Ascending aorta (tissue), 2 donors: ENCODE results near the gene ZNF10. TPM values are rescaled to one million over a fixed set of nuclear protein-coding genes. Genes with fewer than 3 reads are reported as not detected.

Experiments
- DNase-seq, 2 donors: peaks; one replicate each; pipeline ENCODE4 v3.0.0-alpha.2; 2019; ENCODE audit warnings: low spot score in 2 of 2
- H3K27ac ChIP-seq, 2 donors: fragments of 200-600 bp; sonication (generic); one replicate each; pipeline ENCODE4 v1.5.1; 2016 to 2017; ENCODE audit warnings: mild to moderate bottlenecking in 1 of 2
- H3K27me3 ChIP-seq: fragments of 200-600 bp; sonication (generic); one replicate; pipeline ENCODE4 v1.5.1; 2017
- H3K36me3 ChIP-seq, 2 donors: fragments of 200-600 bp; sonication (generic); one replicate each; pipeline ENCODE4 v1.5.1; 2016
- H3K4me1 ChIP-seq, 2 donors: fragments of 200-600 bp; sonication (generic); one replicate each; pipeline ENCODE4 v1.5.1; 2016 to 2017; ENCODE audit warnings: mild to moderate bottlenecking in 1 of 2
- H3K4me3 ChIP-seq, 2 donors: fragments of 200-600 bp; sonication (generic); one replicate each; pipeline ENCODE4 v1.5.1; 2016 to 2017; ENCODE audit warnings: mild to moderate bottlenecking in 1 of 2
- H3K9me3 ChIP-seq, 2 donors: fragments of 200-600 bp; sonication (generic); one replicate each; pipeline ENCODE4 v1.5.1; 2016
- intact Hi-C: fragments of 100-400 bp; cut with DNase I; formaldehyde crosslinking; loops from one replicate; pipeline ENCODE4 v1.15.1; 2023
- total RNA-seq: library from RNA; depleted of rRNA; stranded (reverse); fragments of >200 nt; gene quantifications from one replicate; pipeline ENCODE4 v1.1.0, GENCODE V29; 2016
- TF ChIP-seq, protein P1 (sequence below), 3 experiments: fragments of 200-600 bp in 2 of 3; fragments of 450-650 bp in 1 of 3; sonication (generic) in 2 of 3; IDR thresholded peaks; one replicate each; pipeline ENCODE4 v1.5.1; 2016 to 2019; ENCODE audit warnings: antibody characterized with exemption in 3 of 3, mild to moderate bottlenecking in 1 of 3, moderate library complexity in 1 of 3

Gene ZNF10
- total RNA-seq, 1 donor from 2014 or later, result 3.8 TPM

DNA sequence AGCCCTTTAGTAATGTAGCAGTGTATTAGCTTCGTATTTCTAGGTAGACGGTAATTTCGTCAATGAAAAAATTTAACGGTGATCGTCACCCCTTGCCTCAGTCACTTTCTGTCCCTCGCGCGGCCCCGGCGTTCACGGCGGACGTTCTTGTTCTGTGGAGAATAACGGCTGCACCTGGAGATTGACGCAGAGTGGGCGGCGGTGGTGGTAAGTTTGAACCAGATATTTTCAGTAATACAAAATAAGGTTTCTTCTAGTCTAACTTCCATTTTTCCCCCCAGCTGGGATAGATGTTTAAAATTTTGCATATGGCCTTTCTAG, 341 bp downstream of the ZNF10 start:
- TF ChIP-seq, protein P1, sequence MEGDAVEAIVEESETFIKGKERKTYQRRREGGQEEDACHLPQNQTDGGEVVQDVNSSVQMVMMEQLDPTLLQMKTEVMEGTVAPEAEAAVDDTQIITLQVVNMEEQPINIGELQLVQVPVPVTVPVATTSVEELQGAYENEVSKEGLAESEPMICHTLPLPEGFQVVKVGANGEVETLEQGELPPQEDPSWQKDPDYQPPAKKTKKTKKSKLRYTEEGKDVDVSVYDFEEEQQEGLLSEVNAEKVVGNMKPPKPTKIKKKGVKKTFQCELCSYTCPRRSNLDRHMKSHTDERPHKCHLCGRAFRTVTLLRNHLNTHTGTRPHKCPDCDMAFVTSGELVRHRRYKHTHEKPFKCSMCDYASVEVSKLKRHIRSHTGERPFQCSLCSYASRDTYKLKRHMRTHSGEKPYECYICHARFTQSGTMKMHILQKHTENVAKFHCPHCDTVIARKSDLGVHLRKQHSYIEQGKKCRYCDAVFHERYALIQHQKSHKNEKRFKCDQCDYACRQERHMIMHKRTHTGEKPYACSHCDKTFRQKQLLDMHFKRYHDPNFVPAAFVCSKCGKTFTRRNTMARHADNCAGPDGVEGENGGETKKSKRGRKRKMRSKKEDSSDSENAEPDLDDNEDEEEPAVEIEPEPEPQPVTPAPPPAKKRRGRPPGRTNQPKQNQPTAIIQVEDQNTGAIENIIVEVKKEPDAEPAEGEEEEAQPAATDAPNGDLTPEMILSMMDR (IDR thresholded peaks at IDR 0.05), result no peak
- Histone ChIP-seq H3K36me3 (peaks cover 26 to 57% of the 10 kb centered on the region in 2 donors), H3K4me3 (peak overlapping the region; percentile 90 to 94), H3K27ac (peak overlapping the region; percentile 89 to 93), H3K4me1 (peaks cover 0 to 7% of the 10 kb centered on the region in 2 donors), H3K27me3 (no peaks in the 10 kb centered on the region), H3K9me3 (peaks cover 57 to 81% of the 10 kb centered on the region in 2 donors)
- intact Hi-C loops, result loop anchor here (1.0 to 2.0 kb wide), 6 partner anchors 50 to 302 kb away; partner anchors contain the start of genes GOLGA3, ZNF140, ZNF26 and ZNF268
- peak in 1 of 2 donors; percentile 9 for DNase-seq

DNA sequence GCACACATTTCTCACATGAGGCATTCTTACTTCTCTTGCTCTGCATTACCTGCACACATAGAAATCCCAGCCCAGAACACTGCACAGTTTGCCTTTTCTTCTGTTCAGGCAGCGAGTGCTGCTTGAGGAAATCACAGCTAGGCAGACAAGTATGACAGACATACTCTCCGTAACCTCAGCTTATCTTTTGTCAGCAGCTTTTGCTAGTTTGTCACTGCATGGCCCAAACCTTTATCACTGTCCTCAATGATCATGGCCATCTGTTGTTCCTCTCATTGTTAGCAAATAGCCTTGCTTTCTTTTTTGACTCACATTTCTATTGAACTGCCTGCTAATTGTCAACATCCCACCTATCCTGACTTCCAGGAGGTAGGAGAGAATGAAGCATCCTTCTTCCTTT, 5.3 kb downstream of the ZNF10 start:
- TF ChIP-seq, protein P1 (IDR thresholded peaks at IDR 0.05), result no peak
- Histone ChIP-seq H3K36me3 (peaks cover 55 to 79% of the 10 kb centered on the region in 2 donors), H3K4me3 (no peak overlapping the region), H3K9me3 (peaks cover 74 to 92% of the 10 kb centered on the region in 2 donors), H3K27ac (no peak overlapping the region), H3K27me3 (no peaks in the 10 kb centered on the region), H3K4me1 (no peaks in the 10 kb centered on the region)
- DNase-seq, result no peak
- intact Hi-C loops, result no loop called here

DNA sequence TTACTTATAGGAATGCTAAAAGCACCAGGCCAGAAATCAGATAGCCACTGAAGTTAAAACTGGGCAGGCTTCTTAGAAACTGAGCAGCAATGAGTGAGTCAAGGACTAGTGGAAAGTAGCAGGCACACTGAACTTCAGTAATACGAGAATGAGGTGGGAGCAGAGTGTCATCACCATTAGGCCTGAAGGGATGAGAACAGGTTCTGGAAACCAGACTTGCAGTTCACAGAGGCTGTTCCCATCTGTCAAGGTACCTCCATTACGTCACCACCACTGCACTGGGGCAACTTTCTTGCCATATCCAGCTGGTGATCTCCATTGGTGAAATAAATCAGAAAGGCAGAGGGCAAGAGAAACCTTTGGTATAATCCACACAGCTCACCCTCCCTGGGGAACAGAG, 15.6 kb downstream of the ZNF10 start:
- no peak overlapping the region for H3K4me3 ChIP-seq
- no peaks in the 10 kb centered on the region for H3K4me1 ChIP-seq
- DNase-seq, result no peak
- TF ChIP-seq, protein P1 (IDR thresholded peaks at IDR 0.05), result no peak
- H3K27me3 ChIP-seq, result no peaks in the 10 kb centered on the region
- H3K9me3 ChIP-seq, result peaks cover 63 to 98% of the 10 kb centered on the region in 2 donors
- intact Hi-C loops, result no loop called here
- peaks cover 68 to 94% of the 10 kb centered on the region in 2 donors for H3K36me3 ChIP-seq
- no peak overlapping the region for H3K27ac ChIP-seq

GRCh38 chr12:133156125-133156690, 25.8 kb downstream of the ZNF10 start:
- peaks cover 69 to 78% of the 10 kb centered on the region in 2 donors for H3K36me3 ChIP-seq
- H3K4me3 ChIP-seq, result no peak overlapping the region

GRCh38 chr12:133165776-133166175, 35.3 kb downstream of the ZNF10 start:
- peaks cover 51 to 83% of the 10 kb centered on the region in 2 donors for H3K9me3 ChIP-seq

More at GRCh38 chr12:133156125-133156690, 25.8 kb downstream of the ZNF10 start:
- H3K27ac ChIP-seq, result no peak overlapping the region
- H3K27me3 ChIP-seq, result no peaks in the 10 kb centered on the region
- no peaks in the 10 kb centered on the region for H3K4me1 ChIP-seq
- intact Hi-C loops, result no loop called here
- DNase-seq, result no peak
- H3K9me3 ChIP-seq, result peaks cover 97 to 100% of the 10 kb centered on the region in 2 donors
- TF ChIP-seq, protein P1 (IDR thresholded peaks at IDR 0.05), result no peak

More at GRCh38 chr12:133165776-133166175, 35.3 kb downstream of the ZNF10 start:
- DNase-seq, result no peak
- Histone ChIP-seq H3K27ac (no peak overlapping the region), H3K4me1 (no peaks in the 10 kb centered on the region), H3K27me3 (no peaks in the 10 kb centered on the region), H3K36me3 (no peaks in the 10 kb centered on the region), H3K4me3 (no peak overlapping the region)
- intact Hi-C loops, result no loop called here
- TF ChIP-seq, protein P1 (IDR thresholded peaks at IDR 0.05), result no peak
